Mucosa of gallbladder (tissue), 1 donor: ENCODE measurements around the gene PRICKLE3. TPM values are rescaled to one million over a fixed set of nuclear protein-coding genes. Genes with fewer than 3 reads are reported as not detected.

Experiments used
- total RNA-seq: library from RNA; stranded (reverse); gene quantifications from one replicate; pipeline ENCODE4 v1.2.1, GENCODE V29; 2021
- donor health status: DM: no; HTN: no; CAD: no.

Gene PRICKLE3
- total RNA-seq, 1 donor from 2014 or later, result 16.3 TPM

Other genes starting within 250 kb of the PRICKLE3 start
- gene OTUD5, start 228.8 kb downstream of the PRICKLE3 start, total RNA-seq, result 57.3 TPM
- gene KCND1, start 214.5 kb downstream of the PRICKLE3 start, total RNA-seq, result 6.5 TPM
- 52.7 TPM for gene GRIPAP1, start 184.1 kb downstream of the PRICKLE3 start, total RNA-seq
- gene TFE3, start 143.0 kb downstream of the PRICKLE3 start, total RNA-seq, result 59.5 TPM
- gene CCDC120, start 127.4 kb downstream of the PRICKLE3 start, total RNA-seq, result 18.8 TPM
- gene PRAF2, start 112.4 kb downstream of the PRICKLE3 start, total RNA-seq, result 41.8 TPM
- 65.5 TPM for gene WDR45, start 106.5 kb downstream of the PRICKLE3 start, total RNA-seq
- 22.7 TPM for gene GPKOW, start 62.6 kb downstream of the PRICKLE3 start, total RNA-seq
- 18.3 TPM for gene MAGIX, start 23.6 kb downstream of the PRICKLE3 start, total RNA-seq
- 44.0 TPM for gene PLP2, start 14.5 kb downstream of the PRICKLE3 start, total RNA-seq
- gene SYP, start 13.8 kb upstream of the PRICKLE3 start, total RNA-seq, result 1.9 TPM
- gene CACNA1F, start 47.0 kb upstream of the PRICKLE3 start, total RNA-seq, result 0.20 TPM
- 20.0 TPM for gene CCDC22, start 49.1 kb upstream of the PRICKLE3 start, total RNA-seq
- 0.09 TPM for gene FOXP3, start 78.3 kb upstream of the PRICKLE3 start, total RNA-seq
- 11.5 TPM for gene PPP1R3F, start 83.4 kb upstream of the PRICKLE3 start, total RNA-seq
- gene GAGE10, start 117.3 kb upstream of the PRICKLE3 start, total RNA-seq, result not detected
- gene GAGE12J, start 135.7 kb upstream of the PRICKLE3 start, total RNA-seq, result not detected
- gene GAGE13, start 145.2 kb upstream of the PRICKLE3 start, total RNA-seq, result 0.63 TPM